ENCODE measurements around the gene EEF1G. TPM values are rescaled to one million over a fixed set of nuclear protein-coding genes. Genes with fewer than 3 reads are reported as not detected.

EEF1G gene
- total RNA-seq, 2 experiments from 2014 or later: 1,778 to 2,328 TPM

GRCh38 chr11:62534779-62535545 is 38.7 kb downstream of the EEF1G start:
- no TSS peak for BruUV-seq (replicated peaks)
- POLR2A ChIA-PET: interaction anchor here (1.2 kb wide), 1 partner anchor 70 kb away, joined by 3 read pairs; no protein-coding TSS in a partner anchor

DNA sequence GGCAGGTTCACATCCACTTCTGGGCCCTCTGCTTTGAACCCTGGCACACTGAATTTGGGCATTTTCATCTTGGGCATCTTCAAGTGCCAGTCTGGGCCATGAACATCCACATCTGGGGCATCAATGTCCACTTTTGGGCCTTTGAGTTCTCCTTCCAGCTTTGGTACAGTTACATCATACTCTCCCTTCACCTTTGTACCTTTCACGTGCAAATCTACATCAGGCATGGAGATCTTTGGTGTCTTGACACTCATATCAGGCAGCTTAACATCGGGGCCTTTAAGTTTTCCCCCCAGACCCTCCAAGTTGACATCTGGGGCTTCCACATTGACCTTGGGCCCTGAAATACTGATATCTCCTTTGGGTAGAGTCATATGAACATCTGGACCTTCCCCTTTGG is 41.6 kb downstream of the EEF1G start:
- intact Hi-C loops (cut with micrococcal nuclease; ENCODE audit: unreplicated experiment): no loop called here
- Histone ChIP-seq H3K27ac (ENCODE audit: low read depth, low read length, poor library complexity, severe bottlenecking) (no peak overlapping the region), H3K9me3 (ENCODE audit: low read length) (no peaks in the 10 kb centered on the region), H3K79me2 (ENCODE audit: insufficient read depth, low read depth, low read length) (no peaks in the 10 kb centered on the region), H3K36me3 (ENCODE audit: insufficient read depth, low read length) (no peaks in the 10 kb centered on the region), H3K9me2 (ENCODE audit: insufficient read depth, low read length) (no peaks in the 10 kb centered on the region), H3K4me1 (ENCODE audit: insufficient read depth, low read length, poor library complexity, severe bottlenecking) (no peaks in the 10 kb centered on the region), H2AFZ (ENCODE audit: low read length) (no peak overlapping the region), H3K4me3 (ENCODE audit: low read depth, low read length, poor library complexity, severe bottlenecking) (no peak overlapping the region), H4K20me1 (ENCODE audit: insufficient read depth, low read length) (no peaks in the 10 kb centered on the region), H3K4me2 (ENCODE audit: low read length) (no peak overlapping the region)
- CTCF ChIA-PET (ENCODE audit: unreplicated experiment): no interaction called here
- POLR2A ChIA-PET: no interaction called here
- TF ChIP-seq, protein P1, sequence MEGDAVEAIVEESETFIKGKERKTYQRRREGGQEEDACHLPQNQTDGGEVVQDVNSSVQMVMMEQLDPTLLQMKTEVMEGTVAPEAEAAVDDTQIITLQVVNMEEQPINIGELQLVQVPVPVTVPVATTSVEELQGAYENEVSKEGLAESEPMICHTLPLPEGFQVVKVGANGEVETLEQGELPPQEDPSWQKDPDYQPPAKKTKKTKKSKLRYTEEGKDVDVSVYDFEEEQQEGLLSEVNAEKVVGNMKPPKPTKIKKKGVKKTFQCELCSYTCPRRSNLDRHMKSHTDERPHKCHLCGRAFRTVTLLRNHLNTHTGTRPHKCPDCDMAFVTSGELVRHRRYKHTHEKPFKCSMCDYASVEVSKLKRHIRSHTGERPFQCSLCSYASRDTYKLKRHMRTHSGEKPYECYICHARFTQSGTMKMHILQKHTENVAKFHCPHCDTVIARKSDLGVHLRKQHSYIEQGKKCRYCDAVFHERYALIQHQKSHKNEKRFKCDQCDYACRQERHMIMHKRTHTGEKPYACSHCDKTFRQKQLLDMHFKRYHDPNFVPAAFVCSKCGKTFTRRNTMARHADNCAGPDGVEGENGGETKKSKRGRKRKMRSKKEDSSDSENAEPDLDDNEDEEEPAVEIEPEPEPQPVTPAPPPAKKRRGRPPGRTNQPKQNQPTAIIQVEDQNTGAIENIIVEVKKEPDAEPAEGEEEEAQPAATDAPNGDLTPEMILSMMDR (conservative IDR thresholded peaks at IDR 0.05; ENCODE audit: low read length): no peak
- no peak for TF ChIP-seq EZH2phosphoT487 (IDR thresholded peaks at IDR 0.05; ENCODE audit: borderline replicate concordance, low read depth, low read length)
- no TSS peak for BruUV-seq (replicated peaks)
- no peak for DNase-seq (ENCODE audit: low spot score)

More at GRCh38 chr11:62534779-62535545, 38.7 kb downstream of the EEF1G start:
- CTCF ChIA-PET (ENCODE audit: unreplicated experiment): no interaction called here
- H3K4me2 ChIP-seq (ENCODE audit: low read length): no peak overlapping the region
- H4K20me1 ChIP-seq (ENCODE audit: insufficient read depth, low read length): no peaks in the 10 kb centered on the region
- no peak overlapping the region for H3K4me3 ChIP-seq (ENCODE audit: low read depth, low read length, poor library complexity, severe bottlenecking)
- H3K79me2 ChIP-seq (ENCODE audit: insufficient read depth, low read depth, low read length): no peaks in the 10 kb centered on the region
- no peaks in the 10 kb centered on the region for H3K36me3 ChIP-seq (ENCODE audit: insufficient read depth, low read length)
- intact Hi-C loops (cut with micrococcal nuclease; ENCODE audit: unreplicated experiment): no loop called here
- no peak overlapping the region for H3K27ac ChIP-seq (ENCODE audit: low read depth, low read length, poor library complexity, severe bottlenecking)
- DNase-seq (ENCODE audit: low spot score): no peak
- no peak for TF ChIP-seq EZH2phosphoT487 (IDR thresholded peaks at IDR 0.05; ENCODE audit: borderline replicate concordance, low read depth, low read length)
- TF ChIP-seq, protein P1 (conservative IDR thresholded peaks at IDR 0.05; ENCODE audit: low read length): no peak
- no peaks in the 10 kb centered on the region for H3K9me2 ChIP-seq (ENCODE audit: insufficient read depth, low read length)
- no peaks in the 10 kb centered on the region for H3K9me3 ChIP-seq (ENCODE audit: low read length)
- H2AFZ ChIP-seq (ENCODE audit: low read length): no peak overlapping the region
- peaks cover 13% of the 10 kb centered on the region for H3K4me1 ChIP-seq (ENCODE audit: insufficient read depth, low read length, poor library complexity, severe bottlenecking)

- no peak overlapping the region for H3K27ac ChIP-seq (ENCODE audit: low read depth, low read length, poor library complexity, severe bottlenecking)
- no peak for DNase-seq (ENCODE audit: low spot score)
- no peaks in the 10 kb centered on the region for H3K79me2 ChIP-seq (ENCODE audit: insufficient read depth, low read depth, low read length)
- H3K4me3 ChIP-seq (ENCODE audit: low read depth, low read length, poor library complexity, severe bottlenecking): no peak overlapping the region
- POLR2A ChIA-PET: no interaction called here
- H4K20me1 ChIP-seq (ENCODE audit: insufficient read depth, low read length): no peaks in the 10 kb centered on the region
- no peaks in the 10 kb centered on the region for H3K4me1 ChIP-seq (ENCODE audit: insufficient read depth, low read length, poor library complexity, severe bottlenecking)
- BruUV-seq (replicated peaks): no TSS peak
- H3K9me3 ChIP-seq (ENCODE audit: low read length): no peaks in the 10 kb centered on the region
- CTCF ChIA-PET (ENCODE audit: unreplicated experiment): no interaction called here
- TF ChIP-seq, protein P1 (conservative IDR thresholded peaks at IDR 0.05; ENCODE audit: low read length): no peak
- no peak for TF ChIP-seq EZH2phosphoT487 (IDR thresholded peaks at IDR 0.05; ENCODE audit: borderline replicate concordance, low read depth, low read length)
- H3K9me2 ChIP-seq (ENCODE audit: insufficient read depth, low read length): no peaks in the 10 kb centered on the region
- H3K36me3 ChIP-seq (ENCODE audit: insufficient read depth, low read length): no peaks in the 10 kb centered on the region
- no peak overlapping the region for H3K4me2 ChIP-seq (ENCODE audit: low read length)
- intact Hi-C loops (cut with micrococcal nuclease; ENCODE audit: unreplicated experiment): no loop called here
- no peak overlapping the region for H2AFZ ChIP-seq (ENCODE audit: low read length)
Observed at GRCh38 chr11:62516736-62517371, 56.8 kb downstream of the EEF1G start.

Data from OCI-LY7 (cell line).